Prostate gland (tissue), 2 donors: ENCODE results near the gene PDXDC1. TPM values are rescaled to one million over a fixed set of nuclear protein-coding genes. Genes with fewer than 3 reads are reported as not detected.
"Not testable (repeated sequence)": the region's sequence is repeated elsewhere in the genome, so short reads cannot be mapped to it uniquely, and the experiment has no call there.

Experiments used
- DNase-seq: peaks from one replicate; pipeline ENCODE4 v3.0.0-alpha.2; 2019; ENCODE audit warnings: low spot score
- H3K27ac ChIP-seq, 2 donors: fragments of 200-600 bp; sonication (generic); 2 replicates each; pipeline ENCODE4 v1.5.1; 2017 to 2019
- H3K27me3 ChIP-seq: fragments of 200-600 bp; sonication (generic); replicated peaks from 2 replicates; pipeline ENCODE4 v1.5.1; 2019; ENCODE audit not compliant: insufficient read depth
- H3K36me3 ChIP-seq, 2 donors: fragments of 200-600 bp; sonication (generic); 1 replicate in 1 of 2; 2 replicates in 1 of 2; pipeline versions ENCODE4 v1.5.1 to v1.8.1; 2017 to 2019
- H3K4me1 ChIP-seq: fragments of 200-600 bp; sonication (generic); replicated peaks from 2 replicates; pipeline ENCODE4 v1.5.1; 2019
- H3K4me3 ChIP-seq, 2 donors: fragments of 200-600 bp; sonication (generic); 2 replicates each; pipeline ENCODE4 v1.5.1; 2017 to 2019
- H3K9me3 ChIP-seq: fragments of 200-600 bp; sonication (generic); 2 replicates; pipeline ENCODE4 v1.5.1; 2017
- CTCF ChIP-seq, 4 experiments: fragments of 200-600 bp in 2 of 4; fragments of 450-650 bp in 2 of 4; sonication (generic) in 2 of 4; IDR thresholded peaks; 1 replicate in 3 of 4; 2 replicates in 1 of 4; pipeline ENCODE4 v1.5.1; 2016 to 2019; ENCODE audit warnings: antibody characterized with exemption in 4 of 4, mild to moderate bottlenecking in 2 of 4, moderate library complexity in 2 of 4
- POLR2A ChIP-seq: fragments of 450-650 bp; IDR thresholded peaks from one replicate; pipeline ENCODE4 v1.6.1; 2016; ENCODE audit warnings: antibody characterized with exemption, mild to moderate bottlenecking
- POLR2AphosphoS5 ChIP-seq: sonication (generic); formaldehyde crosslinking; IDR thresholded peaks from one replicate; pipeline ENCODE4 v1.6.1; 2017; ENCODE audit warnings: antibody characterized with exemption
- WGBS: methylation state at CpG from one replicate; pipeline ENCODE4 v1.1.5; 2018; 5-methylcytosine and 5-hydroxymethylcytosine counted together
- intact Hi-C: fragments of 100-400 bp; cut with DNase I; formaldehyde crosslinking; loops from one replicate; pipeline ENCODE4 v1.14.2; 2022
- total RNA-seq, 2 donors: library from RNA; depleted of rRNA; stranded (reverse); fragments of >200 nt; gene quantifications; one replicate each; pipeline ENCODE4 v1.1.0, GENCODE V29; 2016

Gene PDXDC1
- total RNA-seq, 2 donors from 2014 or later, result 139 to 189 TPM

DNA sequence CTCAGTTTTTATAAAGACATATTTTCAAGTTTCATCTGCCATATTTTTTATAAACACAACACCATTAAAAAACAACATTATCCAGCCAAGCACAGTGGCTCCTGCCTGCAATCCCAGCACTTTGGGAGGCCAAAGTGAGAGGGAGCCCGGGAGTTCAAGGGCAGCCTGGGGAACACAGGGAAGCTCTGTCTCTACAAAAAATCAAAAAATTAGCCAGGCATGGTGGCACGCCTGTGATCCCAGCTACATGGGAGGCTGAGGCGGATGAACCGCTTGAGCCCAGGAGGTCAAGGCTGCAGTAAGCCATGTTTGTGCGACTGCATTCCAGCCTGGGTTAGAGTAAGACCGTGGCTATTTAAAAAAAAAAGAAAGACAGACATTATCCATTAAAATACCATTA lies 98.3 kb downstream of the PDXDC1 start:
- Histone ChIP-seq H3K36me3 (peaks cover 0 to 5% of the 10 kb centered on the region in 2 donors), H3K27me3 (no peaks in the 10 kb centered on the region), H3K4me1 (no peaks in the 10 kb centered on the region), H3K4me3 (no peak overlapping the region), H3K9me3 (no peaks in the 10 kb centered on the region), H3K27ac (no peak overlapping the region)
- DNase-seq, result no peak
- TF ChIP-seq POLR2AphosphoS5 (no peak), POLR2A (no peak), CTCF (IDR thresholded peaks at IDR 0.05) (no peak)
- intact Hi-C loops, result no loop called here
- WGBS, result 83% methylated on average over 6 of the region's 6 CpGs

- H3K27me3 ChIP-seq, DNase-seq, intact Hi-C loops, H3K4me1 ChIP-seq, H3K4me3 ChIP-seq, H3K9me3 ChIP-seq, H3K27ac ChIP-seq, H3K36me3 ChIP-seq: not testable (repeated sequence)
- WGBS, result 54% methylated on average over 2 of the region's 2 CpGs
Observed at GRCh38 chr16:15076161-15076560, 101.3 kb downstream of the PDXDC1 start.

- WGBS, result 95% methylated on average over 1 of the region's 1 CpG
- not testable (repeated sequence) for H3K36me3 ChIP-seq, H3K9me3 ChIP-seq
Observed at GRCh38 chr16:15080883-15081282, 106.1 kb downstream of the PDXDC1 start.

DNA sequence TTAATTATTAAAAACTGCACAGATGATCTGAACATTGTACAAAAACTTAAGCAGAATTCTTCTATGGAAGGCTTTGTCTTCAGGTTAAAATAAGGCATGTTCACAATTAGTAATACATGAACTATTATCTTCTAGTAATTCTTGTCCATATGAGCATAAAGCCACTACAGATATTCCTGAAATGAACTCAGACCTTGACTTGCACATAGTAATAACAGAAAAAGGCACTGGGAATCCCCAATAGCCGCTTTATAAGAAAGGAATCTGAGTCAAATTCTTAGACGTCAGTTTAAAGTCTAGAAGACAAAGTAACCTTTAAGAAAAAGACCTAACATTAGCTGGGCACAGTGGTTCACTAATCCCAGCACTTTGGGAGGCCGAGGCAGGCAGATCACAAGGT lies 108.0 kb downstream of the PDXDC1 start:
- H3K9me3 ChIP-seq, DNase-seq, H3K27ac ChIP-seq, H3K4me3 ChIP-seq, H3K36me3 ChIP-seq, H3K27me3 ChIP-seq, H3K4me1 ChIP-seq, intact Hi-C loops: not testable (repeated sequence)
- 83% methylated on average over 3 of the region's 3 CpGs for WGBS

More at GRCh38 chr16:15080883-15081282, 106.1 kb downstream of the PDXDC1 start:
- H3K27ac ChIP-seq, H3K27me3 ChIP-seq, H3K4me1 ChIP-seq, DNase-seq, intact Hi-C loops, H3K4me3 ChIP-seq: not testable (repeated sequence)

DNA sequence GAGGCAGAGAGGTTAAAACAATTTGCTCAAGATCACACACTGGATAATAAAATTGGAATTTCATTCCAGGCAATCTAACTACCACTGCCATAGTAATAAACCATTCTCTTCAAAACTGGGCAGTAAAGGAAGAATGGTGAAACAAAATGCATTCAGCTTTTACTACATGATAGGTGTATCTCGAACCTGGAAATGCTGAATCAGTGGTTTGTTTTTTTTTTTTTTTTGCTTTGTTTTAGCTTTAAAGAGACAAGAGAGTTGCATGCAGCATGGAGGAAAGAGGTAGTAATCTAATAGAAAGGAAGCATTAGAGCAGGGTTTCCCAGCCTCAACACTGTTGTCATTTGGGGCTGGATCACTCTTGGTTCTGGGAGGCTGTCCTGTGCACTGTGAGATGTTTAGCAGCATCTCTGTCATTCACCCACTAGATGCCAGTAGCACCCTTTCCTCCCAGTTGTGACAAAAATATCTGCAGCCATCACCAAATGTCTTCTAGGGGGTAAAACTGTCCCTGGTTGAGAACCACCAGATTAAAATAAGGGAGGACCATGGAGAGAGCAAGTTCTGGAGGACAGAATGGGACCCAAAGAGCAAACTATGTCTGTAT lies 115.9 kb downstream of the PDXDC1 start:
- H3K4me1 ChIP-seq, H3K27ac ChIP-seq, H3K4me3 ChIP-seq, intact Hi-C loops, H3K9me3 ChIP-seq, H3K27me3 ChIP-seq, H3K36me3 ChIP-seq, DNase-seq: not testable (repeated sequence)
- 85% methylated on average over 1 of the region's 1 CpG for WGBS

DNA sequence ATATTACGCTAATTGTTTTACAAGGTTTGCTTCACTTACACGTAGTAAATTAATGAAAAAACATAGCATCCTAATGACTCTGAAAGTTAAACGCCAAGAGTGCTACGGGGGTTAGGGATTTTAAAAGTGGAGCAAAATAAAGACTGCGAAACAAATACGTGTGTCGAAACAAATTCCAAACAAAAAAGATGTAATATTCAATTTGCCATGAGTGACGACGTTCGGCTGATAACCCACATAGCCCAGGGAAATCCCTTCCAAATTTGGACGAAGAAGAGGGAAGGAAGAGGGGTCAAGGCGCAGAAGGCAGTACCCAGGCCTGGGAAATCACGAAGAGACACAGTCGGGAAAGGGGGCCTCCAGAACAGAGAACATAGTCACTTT lies 118.7 kb downstream of the PDXDC1 start:
- Histone ChIP-seq H3K27ac (peak overlapping the region in 1 of 2 donors; percentile 79), H3K4me3 (peak overlapping the region; percentile 44 to 54)
- intact Hi-C loops, H3K9me3 ChIP-seq, H3K36me3 ChIP-seq, H3K4me1 ChIP-seq, H3K27me3 ChIP-seq, DNase-seq: not testable (repeated sequence)
- WGBS, result 7% methylated on average over 13 of the region's 14 CpGs

DNA sequence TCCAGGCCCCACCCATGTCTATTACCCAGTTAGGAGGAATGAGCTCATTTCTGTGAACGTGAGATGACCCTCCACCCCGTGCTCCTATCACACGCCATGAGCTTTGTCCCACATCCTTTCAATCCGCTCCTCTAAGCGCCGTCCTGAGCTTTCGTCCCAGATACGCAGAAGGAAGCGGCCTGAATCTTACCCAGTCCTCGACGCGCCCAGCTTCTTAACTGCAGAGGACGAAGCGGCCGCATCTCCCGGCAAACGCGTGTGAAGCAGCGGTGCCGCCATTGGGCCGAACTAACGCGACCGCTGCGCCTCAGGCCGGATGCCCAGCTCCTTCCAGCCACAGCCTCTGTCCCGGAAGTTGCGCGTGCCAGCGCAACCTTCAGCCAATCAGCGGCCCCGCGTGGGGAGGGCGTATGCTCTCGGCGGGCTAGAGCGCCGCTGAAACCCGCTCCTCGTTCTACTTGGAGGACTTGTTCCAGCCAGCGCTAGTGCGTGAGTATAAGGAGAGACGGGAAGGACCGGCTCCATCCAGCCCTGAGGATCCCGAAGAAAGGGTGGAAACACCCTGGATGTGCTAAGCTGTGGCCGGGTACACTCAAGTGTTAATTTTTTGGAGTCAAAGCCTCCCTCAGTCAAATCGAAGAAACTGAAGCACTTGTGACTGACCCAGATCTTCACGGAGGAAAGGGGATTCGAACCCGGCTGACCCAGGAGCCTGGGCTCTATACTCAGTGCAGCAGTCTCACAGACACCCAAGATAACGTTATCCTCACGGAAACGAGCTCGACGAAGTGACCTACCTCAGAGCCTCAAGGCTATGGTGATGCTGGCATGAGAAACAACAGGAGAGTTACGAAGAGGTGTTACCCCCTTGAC lies 119.4 kb downstream of the PDXDC1 start, which contains the start of gene RRN3:
RRN3 (minus strand) TSS at position 318 of the 873 bp plus-strand sequence; CDS start at position 279, 39 bp downstream.
- Histone ChIP-seq H3K4me3 (peak within 1 kb of the TSS; percentile 44 to 54), H3K27ac (peak within 1 kb of the TSS; percentile 50 to 79)
- TF ChIP-seq CTCF (IDR thresholded peaks at IDR 0.05), result peak in 1 of 4 experiments; percentile 7
- TF ChIP-seq POLR2A, result peak; percentile 63
- peak; percentile 95 for TF ChIP-seq POLR2AphosphoS5
- H3K27me3 ChIP-seq, intact Hi-C loops, H3K9me3 ChIP-seq, H3K36me3 ChIP-seq, H3K4me1 ChIP-seq: not testable (repeated sequence)
- DNase-seq, result peak; percentile 91
- 5% methylated on average over 45 of the region's 56 CpGs for WGBS

DNA sequence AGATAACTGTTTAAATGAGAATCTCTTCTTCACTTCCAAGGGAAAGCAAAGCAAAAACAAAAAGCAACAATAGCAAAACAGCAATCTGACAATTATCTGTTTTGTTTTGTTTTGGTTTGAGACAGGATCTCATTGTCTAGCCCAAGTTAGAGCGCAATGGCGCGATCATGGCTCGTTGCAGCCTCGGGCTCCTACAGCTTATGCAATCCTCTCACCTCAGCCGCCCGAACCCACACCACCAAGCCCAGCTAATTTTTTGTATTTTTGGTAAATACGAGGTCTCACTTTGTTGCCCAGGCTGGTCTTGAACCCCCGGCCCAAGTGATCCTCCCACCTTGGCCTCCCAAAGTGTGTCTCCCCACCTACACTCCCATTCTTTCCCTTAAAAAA lies 121.8 kb downstream of the PDXDC1 start:
- H3K27ac ChIP-seq, intact Hi-C loops, H3K4me1 ChIP-seq, H3K9me3 ChIP-seq, H3K4me3 ChIP-seq, DNase-seq, H3K27me3 ChIP-seq, H3K36me3 ChIP-seq: not testable (repeated sequence)
- WGBS, result 95% methylated on average over 9 of the region's 9 CpGs

- H3K27ac ChIP-seq, DNase-seq, H3K27me3 ChIP-seq, H3K9me3 ChIP-seq, intact Hi-C loops, H3K36me3 ChIP-seq, H3K4me1 ChIP-seq, H3K4me3 ChIP-seq: not testable (repeated sequence)
- WGBS, result 89% methylated on average over 2 of the region's 2 CpGs
Observed at GRCh38 chr16:15099366-15099909, 124.6 kb downstream of the PDXDC1 start.

DNA sequence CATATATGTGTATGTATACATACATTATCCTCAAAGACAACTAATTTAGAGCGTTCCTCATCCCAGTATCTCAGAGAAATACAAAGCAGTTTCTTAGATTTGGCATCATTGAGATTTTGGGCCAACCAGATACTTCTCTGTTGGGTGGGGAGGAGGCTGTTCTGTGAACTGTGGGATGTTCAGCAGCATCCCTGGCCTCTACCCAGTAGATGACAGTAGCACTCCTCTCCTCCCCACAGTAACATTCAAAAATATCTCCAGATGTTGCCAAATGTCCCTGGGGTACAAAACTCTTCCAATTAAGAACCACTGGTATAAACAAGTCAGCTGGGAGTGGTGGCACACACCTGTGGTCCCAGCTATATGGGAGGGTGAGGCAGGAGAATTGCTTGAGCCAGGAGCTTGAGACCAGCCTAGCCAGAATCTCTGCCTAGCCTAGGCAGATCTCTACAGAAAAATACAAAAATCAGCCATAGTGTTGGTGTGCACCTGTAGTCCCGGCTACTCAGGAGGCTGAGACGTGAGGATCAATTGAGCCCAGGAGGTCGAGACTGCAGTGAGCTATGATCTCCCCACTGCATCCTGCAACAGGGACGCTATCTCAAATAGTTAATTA lies 125.7 kb downstream of the PDXDC1 start:
- H3K4me3 ChIP-seq, intact Hi-C loops, H3K4me1 ChIP-seq, H3K27me3 ChIP-seq, H3K9me3 ChIP-seq, H3K27ac ChIP-seq, H3K36me3 ChIP-seq, DNase-seq: not testable (repeated sequence)
- WGBS, result 73% methylated on average over 5 of the region's 5 CpGs
